Rectal smooth muscle tissue (tissue), 1 donor: ENCODE measurements around the gene PTRH1.

Experiments
- H3K27ac ChIP-seq: one replicate; pipeline ENCODE4 v1.7.0; 2013; ENCODE audit warnings: low read depth, low read length, inconsistent platforms
- H3K27me3 ChIP-seq: one replicate; pipeline ENCODE4 v1.7.0; 2013; ENCODE audit warnings: low read length; ENCODE audit not compliant: control insufficient read depth, insufficient read depth
- H3K36me3 ChIP-seq: one replicate; pipeline ENCODE4 v1.7.0; 2013; ENCODE audit warnings: low read length; ENCODE audit not compliant: control insufficient read depth, insufficient read depth
- H3K4me1 ChIP-seq: one replicate; pipeline ENCODE4 v1.7.0; 2013; ENCODE audit warnings: low read length; ENCODE audit not compliant: control insufficient read depth, insufficient read depth
- H3K4me3 ChIP-seq: one replicate; pipeline ENCODE4 v1.7.0; 2013; ENCODE audit warnings: low read length
- H3K9ac ChIP-seq: one replicate; pipeline ENCODE4 v1.7.0; 2013; ENCODE audit warnings: low read length

PTRH1 gene

DNA sequence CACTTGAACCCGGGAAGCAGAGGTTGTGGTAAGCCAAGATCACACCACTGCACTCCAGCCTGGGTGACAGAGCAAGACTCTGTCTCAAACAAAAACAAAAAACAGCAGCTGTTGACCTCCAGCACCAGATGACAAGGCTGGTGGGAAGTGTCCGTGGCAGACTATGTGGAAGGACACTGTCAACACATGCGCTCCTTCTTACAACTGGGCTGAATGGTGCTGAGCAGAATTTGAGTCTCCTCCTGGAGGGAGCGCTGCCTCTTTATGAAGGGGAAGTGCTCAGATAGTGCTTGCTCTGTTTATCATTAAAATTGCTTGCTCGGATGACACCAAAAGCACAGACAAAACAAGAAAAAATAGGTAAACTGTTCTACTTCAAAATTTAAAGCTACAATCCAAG is 17.9 kb downstream of the PTRH1 start:
- H3K4me3 ChIP-seq, result no peak overlapping the region
- H3K36me3 ChIP-seq, result no peaks in the 10 kb centered on the region
- no peak overlapping the region for H3K9ac ChIP-seq
- H3K4me1 ChIP-seq, result no peaks in the 10 kb centered on the region
- no peak overlapping the region for H3K27ac ChIP-seq
- H3K27me3 ChIP-seq, result no peaks in the 10 kb centered on the region

DNA sequence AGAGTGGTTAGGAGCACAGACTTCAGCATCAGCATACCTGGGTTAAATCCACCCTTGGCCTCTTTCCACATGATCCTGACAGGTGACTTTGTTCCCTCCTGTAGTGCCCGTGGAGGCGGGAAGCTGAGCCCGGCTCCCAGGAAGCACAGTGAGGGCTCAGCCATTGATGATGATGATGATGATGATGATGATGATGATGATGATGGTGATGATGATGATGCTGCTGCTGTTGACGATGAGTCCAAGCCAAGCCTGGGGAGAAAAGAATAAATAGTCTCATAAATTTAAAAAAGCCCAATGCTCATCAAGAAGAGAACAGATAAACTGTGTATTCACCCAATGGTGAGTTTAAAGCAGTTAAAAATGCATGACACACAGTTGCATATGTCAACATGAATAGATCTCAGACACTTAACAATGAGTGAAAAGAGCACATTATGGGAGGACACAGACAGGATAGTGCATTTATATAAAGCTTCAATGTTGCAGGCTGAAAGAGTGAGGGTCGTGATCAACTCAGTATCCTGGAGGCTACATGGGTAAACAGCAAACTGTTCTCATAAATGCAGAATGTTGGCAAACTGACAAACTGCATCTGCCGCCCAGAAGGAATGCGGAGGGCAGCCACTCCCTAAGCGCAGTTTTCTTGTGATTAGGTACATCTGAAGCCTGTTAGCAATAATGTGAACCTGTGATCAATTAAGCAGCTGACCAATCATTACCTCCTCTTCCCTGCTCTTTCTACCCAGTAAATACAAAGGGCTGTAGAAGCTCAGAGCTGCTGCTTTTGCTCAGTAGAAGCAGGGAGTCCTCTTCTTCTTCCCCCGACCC is 20.4 kb downstream of the PTRH1 start:
- Histone ChIP-seq H3K9ac (no peak overlapping the region), H3K36me3 (no peaks in the 10 kb centered on the region), H3K4me1 (no peaks in the 10 kb centered on the region), H3K27me3 (no peaks in the 10 kb centered on the region), H3K4me3 (no peak overlapping the region), H3K27ac (no peak overlapping the region)

DNA sequence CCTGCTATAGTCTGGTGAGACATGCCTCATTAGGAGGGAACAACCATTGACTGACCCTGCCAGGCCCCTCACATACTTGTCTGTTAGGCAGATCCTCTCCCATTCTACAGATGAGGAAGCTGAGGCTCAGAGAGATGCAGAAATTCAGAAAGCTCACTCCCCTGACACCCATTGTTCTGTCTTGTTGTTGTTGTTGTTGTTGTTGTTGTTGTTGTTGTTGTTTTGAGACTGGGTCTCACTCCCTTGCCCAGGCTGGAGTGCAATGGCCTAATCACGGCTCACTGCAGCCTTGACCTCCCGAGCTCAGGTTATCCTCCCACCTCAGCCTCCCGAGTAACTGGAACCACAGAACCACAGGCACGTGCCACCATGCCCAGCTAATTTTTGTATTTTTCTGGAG is 21.8 kb downstream of the PTRH1 start:
- Histone ChIP-seq H3K36me3 (no peaks in the 10 kb centered on the region), H3K9ac (no peak overlapping the region), H3K27me3 (no peaks in the 10 kb centered on the region), H3K27ac (no peak overlapping the region), H3K4me3 (no peak overlapping the region), H3K4me1 (no peaks in the 10 kb centered on the region)

DNA sequence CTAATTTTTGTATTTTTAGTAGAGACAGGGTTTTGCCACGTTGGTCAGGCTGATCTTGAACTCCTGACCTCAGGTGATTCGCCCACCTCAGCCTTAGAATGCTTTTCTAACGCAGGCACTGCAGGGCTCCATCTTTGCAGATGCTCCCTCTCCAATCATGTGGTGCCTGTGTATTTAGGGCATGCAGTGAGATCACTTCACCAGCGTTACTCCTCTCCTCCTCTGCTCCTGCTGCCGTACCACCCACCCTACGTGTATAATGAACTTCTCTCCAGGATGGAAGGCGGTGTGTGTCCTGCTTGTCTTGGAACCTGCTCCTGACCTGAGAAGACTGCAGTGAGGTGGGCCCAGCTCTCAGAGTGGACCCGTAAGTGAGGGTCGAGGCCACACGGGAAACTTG is 22.3 kb downstream of the PTRH1 start:
- H3K4me1 ChIP-seq, result no peaks in the 10 kb centered on the region
- no peaks in the 10 kb centered on the region for H3K36me3 ChIP-seq
- no peak overlapping the region for H3K9ac ChIP-seq
- H3K27me3 ChIP-seq, result no peaks in the 10 kb centered on the region
- H3K4me3 ChIP-seq, result no peak overlapping the region
- no peak overlapping the region for H3K27ac ChIP-seq

DNA sequence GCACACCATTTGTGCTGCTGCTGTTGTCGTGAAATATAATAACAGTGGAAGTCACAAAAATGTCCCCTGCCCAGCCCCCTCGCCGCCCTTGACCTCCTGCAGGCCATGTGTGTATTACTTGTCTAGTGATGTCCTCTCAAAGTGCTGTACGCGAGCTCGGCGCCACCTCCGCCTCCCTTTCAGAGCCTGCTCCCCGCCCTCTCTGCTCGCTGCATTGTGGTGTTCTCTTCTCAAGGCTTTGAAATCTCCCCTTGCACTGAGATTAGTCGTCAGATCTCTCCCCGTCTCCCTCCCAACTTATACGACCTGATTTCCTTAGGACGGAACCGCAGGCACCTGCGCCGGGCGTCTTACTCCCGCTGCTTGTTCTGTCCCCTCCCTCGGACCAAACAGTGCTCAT is 23.4 kb downstream of the PTRH1 start:
- Histone ChIP-seq H3K4me1 (no peaks in the 10 kb centered on the region), H3K36me3 (no peaks in the 10 kb centered on the region), H3K9ac (no peak overlapping the region), H3K27me3 (no peaks in the 10 kb centered on the region), H3K27ac (no peak overlapping the region), H3K4me3 (no peak overlapping the region)

DNA sequence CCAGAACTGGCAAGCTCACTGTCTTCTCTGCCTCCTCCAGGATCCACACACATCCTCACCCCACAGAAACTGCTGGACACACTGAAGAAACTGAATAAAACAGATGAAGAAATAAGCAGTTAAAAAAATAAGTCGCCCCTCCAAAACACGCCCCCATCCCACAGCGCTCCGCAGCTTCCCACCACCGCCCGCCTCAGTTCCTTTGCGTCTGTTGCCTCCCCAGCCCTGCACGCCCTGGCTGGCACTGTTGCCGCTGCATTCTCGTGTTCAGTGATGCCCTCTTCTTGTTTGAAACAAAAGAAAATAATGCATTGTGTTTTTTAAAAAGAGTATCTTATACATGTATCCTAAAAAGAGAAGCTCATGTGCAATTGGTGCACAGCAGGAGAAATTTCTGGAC is 24.7 kb downstream of the PTRH1 start:
- Histone ChIP-seq H3K9ac (no peak overlapping the region), H3K4me3 (no peak overlapping the region), H3K36me3 (no peaks in the 10 kb centered on the region), H3K4me1 (no peaks in the 10 kb centered on the region), H3K27ac (no peak overlapping the region), H3K27me3 (no peaks in the 10 kb centered on the region)

DNA sequence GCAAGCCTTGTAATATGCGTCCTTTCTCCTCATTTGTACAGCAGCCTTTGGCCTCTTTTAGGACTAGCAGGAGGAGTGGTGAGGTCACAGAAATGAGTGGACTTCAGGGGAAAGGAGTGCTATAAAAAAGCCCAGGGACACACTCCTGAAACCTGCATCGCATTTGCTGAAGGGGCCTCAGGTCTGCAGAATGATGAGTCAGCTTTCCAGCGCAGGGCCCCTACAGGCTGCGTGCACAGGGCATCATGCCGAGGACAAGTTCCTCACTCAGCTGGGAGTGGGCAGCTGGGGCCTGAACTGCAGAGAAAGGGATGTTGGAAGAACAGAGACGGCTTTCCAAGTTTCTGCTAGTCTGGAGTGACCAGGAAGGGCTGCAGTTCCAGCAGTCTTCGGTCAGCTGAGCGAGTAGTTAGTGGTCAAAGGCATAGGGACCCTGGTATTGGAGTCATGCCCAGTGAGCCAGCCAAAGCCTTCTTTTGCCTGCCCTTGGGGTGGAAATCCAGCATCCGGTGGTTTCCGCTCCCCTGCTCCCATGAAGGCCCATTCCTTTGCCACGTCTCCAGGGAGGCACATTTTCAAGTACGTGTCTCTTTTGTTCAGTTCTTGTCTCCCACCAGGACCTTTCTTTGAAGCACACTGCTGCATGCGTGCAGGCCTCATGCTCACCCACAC is 26.0 kb downstream of the PTRH1 start:
- H3K27me3 ChIP-seq, result no peaks in the 10 kb centered on the region
- H3K9ac ChIP-seq, result no peak overlapping the region
- no peak overlapping the region for H3K4me3 ChIP-seq
- H3K36me3 ChIP-seq, result no peaks in the 10 kb centered on the region
- H3K27ac ChIP-seq, result no peak overlapping the region
- H3K4me1 ChIP-seq, result no peaks in the 10 kb centered on the region

DNA sequence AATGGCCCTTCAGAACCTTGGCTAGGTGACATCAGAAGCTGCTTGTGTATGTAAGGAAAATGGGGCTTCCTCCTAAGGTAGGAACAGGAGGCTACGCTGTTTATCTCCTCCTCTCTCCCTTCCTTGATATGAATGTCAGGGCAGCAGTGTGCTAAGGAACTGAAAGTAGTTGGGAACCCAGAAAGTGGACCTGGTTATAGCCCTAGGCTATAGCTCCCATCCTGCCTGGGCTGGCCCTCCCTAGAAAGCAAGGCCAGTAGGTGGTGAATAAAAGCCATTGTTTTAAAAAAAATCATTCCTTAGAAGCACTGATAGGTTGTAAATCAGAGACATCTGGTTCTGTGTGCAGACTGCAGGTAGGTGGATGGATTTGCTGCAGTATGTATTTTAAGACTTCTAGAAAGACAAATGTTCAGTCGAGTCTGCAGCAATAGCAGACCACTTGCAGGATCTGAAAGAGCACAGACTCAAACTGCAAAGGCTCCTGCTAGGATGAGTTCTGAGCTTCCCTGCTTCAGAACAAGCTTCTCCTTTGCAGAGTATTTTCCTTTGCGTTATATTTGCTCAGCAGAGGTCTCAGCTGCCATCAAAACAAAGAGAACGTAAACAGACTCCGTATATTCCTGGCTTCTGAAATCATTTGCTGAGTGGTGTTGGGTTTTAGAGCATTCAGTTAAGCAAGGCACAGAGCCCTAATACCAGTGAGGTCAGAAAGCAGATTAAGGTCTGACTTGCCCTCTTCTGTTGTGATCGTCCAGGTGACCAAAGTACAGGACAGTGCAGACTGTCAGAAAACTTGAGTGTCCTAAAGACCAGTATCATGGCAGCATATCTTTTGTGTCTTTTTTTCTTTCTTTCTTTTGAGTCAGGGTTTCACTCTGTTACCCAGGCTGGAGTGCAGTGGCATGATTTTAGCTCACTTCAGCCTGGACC is 28.7 kb downstream of the PTRH1 start:
- H3K9ac ChIP-seq, result no peak overlapping the region
- no peak overlapping the region for H3K27ac ChIP-seq
- H3K36me3 ChIP-seq, result peaks cover 6% of the 10 kb centered on the region
- H3K4me3 ChIP-seq, result no peak overlapping the region
- H3K27me3 ChIP-seq, result no peaks in the 10 kb centered on the region
- H3K4me1 ChIP-seq, result no peaks in the 10 kb centered on the region

DNA sequence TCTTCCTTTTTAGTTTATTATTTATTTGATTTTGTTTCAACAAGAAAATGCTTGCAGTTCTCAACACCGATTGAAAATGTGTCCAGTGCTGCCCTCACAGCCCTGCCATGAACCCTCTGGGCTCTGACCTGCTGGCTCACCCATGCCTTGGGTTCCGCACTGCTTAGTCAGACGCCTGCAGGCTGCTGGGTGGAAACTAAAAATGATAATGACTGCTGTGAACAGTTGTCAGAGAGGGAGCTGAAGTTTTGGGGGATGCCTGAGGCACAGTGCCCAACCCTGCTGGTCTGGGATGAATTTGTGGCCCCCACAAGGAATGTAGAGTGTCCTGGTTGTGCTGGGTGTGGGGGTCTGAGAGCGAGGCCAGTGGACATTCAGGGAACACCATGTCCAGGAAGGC is 30.9 kb downstream of the PTRH1 start:
- peaks cover 12% of the 10 kb centered on the region for H3K36me3 ChIP-seq
- H3K27ac ChIP-seq, result no peak overlapping the region
- H3K9ac ChIP-seq, result no peak overlapping the region
- H3K4me1 ChIP-seq, result no peaks in the 10 kb centered on the region
- no peaks in the 10 kb centered on the region for H3K27me3 ChIP-seq
- no peak overlapping the region for H3K4me3 ChIP-seq

DNA sequence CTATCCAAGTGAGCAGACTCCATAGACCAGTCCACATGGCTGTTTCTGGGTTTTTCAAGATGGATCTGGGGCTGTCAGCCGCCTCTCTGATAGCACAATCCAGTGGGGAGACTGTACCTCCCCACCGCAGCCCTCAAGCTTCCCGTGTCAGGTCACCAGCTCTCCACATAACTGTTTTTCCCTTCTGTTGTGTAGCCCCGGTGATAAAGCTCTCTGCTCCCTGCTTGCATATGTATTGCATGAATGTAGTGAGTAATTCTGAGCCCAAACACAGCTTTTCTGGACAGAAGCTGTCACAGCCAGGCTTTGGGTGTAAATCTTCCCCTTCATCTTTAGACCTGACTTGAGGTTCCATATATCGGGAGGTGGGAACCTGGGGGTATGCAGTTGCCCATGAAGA is 31.7 kb downstream of the PTRH1 start:
- H3K27ac ChIP-seq, result no peak overlapping the region
- no peaks in the 10 kb centered on the region for H3K4me1 ChIP-seq
- H3K36me3 ChIP-seq, result peaks cover 12% of the 10 kb centered on the region
- no peak overlapping the region for H3K4me3 ChIP-seq
- no peak overlapping the region for H3K9ac ChIP-seq
- H3K27me3 ChIP-seq, result no peaks in the 10 kb centered on the region

DNA sequence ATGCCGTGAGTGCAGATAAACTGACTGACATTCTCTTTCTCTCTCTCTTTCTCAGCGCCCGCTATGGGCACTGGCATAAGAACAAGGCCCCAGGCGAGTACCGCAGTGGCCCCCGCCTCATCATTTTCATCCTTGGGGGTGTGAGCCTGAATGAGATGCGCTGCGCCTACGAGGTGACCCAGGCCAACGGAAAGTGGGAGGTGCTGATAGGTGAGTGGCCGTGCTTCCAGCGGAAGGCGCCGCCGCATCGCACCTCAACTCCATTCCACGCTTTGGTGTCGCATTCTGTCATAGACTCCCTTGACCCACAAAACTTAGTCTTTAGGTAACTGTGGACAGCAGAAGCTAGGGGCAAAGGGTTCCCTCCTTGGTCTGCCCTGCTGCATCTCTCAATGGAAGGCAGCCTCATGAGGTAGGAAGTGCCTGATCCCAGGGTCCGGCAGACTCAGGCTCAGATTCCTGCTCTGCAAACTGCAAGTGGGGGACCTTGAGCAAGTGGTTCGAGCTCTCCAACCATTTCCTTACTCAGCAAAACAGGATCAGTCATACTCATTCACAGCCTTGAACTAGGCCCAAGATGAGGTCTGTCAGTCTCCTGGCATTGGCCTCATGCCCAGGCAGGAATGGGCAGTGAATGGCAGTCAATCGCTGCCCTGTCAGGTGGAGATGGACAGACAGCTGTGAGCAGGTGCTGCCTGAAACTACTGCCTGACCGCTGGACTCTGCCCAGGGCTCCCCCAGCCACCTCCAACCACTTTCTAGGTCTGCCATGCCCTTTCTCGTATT is 32.9 kb downstream of the PTRH1 start:
- peaks cover 12% of the 10 kb centered on the region for H3K36me3 ChIP-seq
- no peak overlapping the region for H3K9ac ChIP-seq
- H3K27ac ChIP-seq, result no peak overlapping the region

DNA sequence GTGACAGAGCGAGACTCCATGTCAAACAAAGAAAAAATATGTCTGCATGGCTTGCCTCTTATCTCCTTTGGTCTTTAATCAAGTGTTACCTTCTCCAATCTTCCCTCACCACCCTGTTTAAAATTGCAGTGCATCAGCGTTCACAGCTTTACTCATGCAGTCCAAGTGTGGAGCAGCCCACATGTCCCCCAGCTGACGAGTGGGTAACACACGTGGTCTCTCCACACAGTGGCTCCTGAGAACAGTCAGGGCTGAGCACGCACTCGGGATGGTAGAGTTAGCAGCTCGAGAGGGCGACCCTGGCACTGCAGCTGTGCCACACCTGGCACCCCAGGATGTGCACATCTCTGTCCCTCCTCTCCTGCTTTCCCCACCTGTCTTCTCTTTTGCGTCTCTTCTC is 34.6 kb downstream of the PTRH1 start:
- Histone ChIP-seq H3K27me3 (no peaks in the 10 kb centered on the region), H3K4me1 (no peaks in the 10 kb centered on the region), H3K36me3 (peaks cover 16% of the 10 kb centered on the region), H3K27ac (no peak overlapping the region), H3K9ac (no peak overlapping the region), H3K4me3 (no peak overlapping the region)

More for the DNA sequence above, 32.9 kb downstream of the PTRH1 start:
- H3K4me3 ChIP-seq, result no peak overlapping the region
- no peaks in the 10 kb centered on the region for H3K27me3 ChIP-seq
- no peaks in the 10 kb centered on the region for H3K4me1 ChIP-seq
